HepG2 (cell line): ENCODE results near the gene NKIRAS1. TPM values are rescaled to one million over a fixed set of nuclear protein-coding genes. Genes with fewer than 3 reads are reported as not detected.

Experiments
- ARID3A ChIP-seq: IDR thresholded peaks from 2 replicates; pipeline ENCODE4 v1.6.1; 2012; ENCODE audit warnings: low read depth, low read length, improper control_type of control experiment
- BORCS8-MEF2B ChIP-seq: sonication (generic); formaldehyde crosslinking; IDR thresholded peaks from 2 replicates; pipeline ENCODE4 v1.8.0; 2022; ENCODE audit warnings: mild to moderate bottlenecking, missing genetic modification reagents
- CBX5 ChIP-seq: sonication (generic); formaldehyde crosslinking; IDR thresholded peaks from 2 replicates; pipeline ENCODE4 v1.4.0; 2020; ENCODE audit warnings: missing genetic modification reagents, borderline replicate concordance
- ELF1 ChIP-seq: sonication (generic); formaldehyde crosslinking; IDR thresholded peaks from 2 replicates; pipeline ENCODE4 v1.4.0; 2020; ENCODE audit warnings: missing genetic modification reagents
- ESRRA ChIP-seq: sonication (generic); formaldehyde crosslinking; IDR thresholded peaks from 2 replicates; pipeline ENCODE4 v1.5.1; 2020; ENCODE audit warnings: mild to moderate bottlenecking, low read depth, missing genetic modification reagents
- HMGXB4 ChIP-seq, 2 experiments: sonication (generic) in 1 of 2; formaldehyde crosslinking in 1 of 2; IDR thresholded peaks; 2 replicates each; pipeline versions ENCODE4 v1.4.0 to v1.6.1; 2018 to 2020; ENCODE audit warnings: missing genetic modification reagents in 2 of 2, borderline replicate concordance in 1 of 2, low read depth in 1 of 2, mild to moderate bottlenecking in 1 of 2, missing biosample characterization in 1 of 2
- JUN ChIP-seq: sonication (generic); formaldehyde crosslinking; IDR thresholded peaks from 2 replicates; pipeline ENCODE4 v1.4.0; 2020; ENCODE audit warnings: mild to moderate bottlenecking, missing genetic modification reagents
- KDM4B ChIP-seq: sonication (generic); formaldehyde crosslinking; IDR thresholded peaks from 2 replicates; pipeline ENCODE4 v1.4.0; 2020; ENCODE audit warnings: missing genetic modification reagents
- NCOA1 ChIP-seq: sonication (generic); formaldehyde crosslinking; IDR thresholded peaks from 2 replicates; pipeline ENCODE4 v1.9.0; 2021; ENCODE audit warnings: missing genetic modification reagents
- SRSF4 ChIP-seq: fragments of 200-400 bp; formaldehyde crosslinking; IDR thresholded peaks from one replicate; pipeline ENCODE4 v1.6.1; 2018; ENCODE audit warnings: mild to moderate bottlenecking, low read depth, low read length, moderate library complexity; ENCODE audit not compliant: poor library complexity, severe bottlenecking
- TBX2 ChIP-seq: sonication (generic); formaldehyde crosslinking; IDR thresholded peaks from 2 replicates; pipeline ENCODE4 v1.5.0; 2020; ENCODE audit warnings: missing genetic modification reagents, mild to moderate bottlenecking, borderline replicate concordance
- THAP9 ChIP-seq: sonication (generic); formaldehyde crosslinking; IDR thresholded peaks from 2 replicates; pipeline ENCODE4; 2020; ENCODE audit warnings: missing genetic modification reagents, mild to moderate bottlenecking, borderline replicate concordance
- ZBTB39 ChIP-seq: sonication (generic); formaldehyde crosslinking; IDR thresholded peaks from 2 replicates; pipeline ENCODE4 v1.5.0; 2020; ENCODE audit warnings: missing genetic modification reagents
- ZFYVE20 ChIP-seq: sonication (generic); formaldehyde crosslinking; IDR thresholded peaks from 2 replicates; pipeline ENCODE4 v1.8.0; 2023; ENCODE audit warnings: low read depth, mild to moderate bottlenecking, moderate library complexity, missing genetic modification reagents, borderline replicate concordance
- ZNF274 ChIP-seq: sonication (generic); formaldehyde crosslinking; IDR thresholded peaks from 2 replicates; pipeline ENCODE4 v1.5.1; 2020; ENCODE audit warnings: mild to moderate bottlenecking, missing genetic modification reagents
- ZNF331 ChIP-seq: sonication (generic); formaldehyde crosslinking; IDR thresholded peaks from 2 replicates; pipeline ENCODE4 v1.4.0; 2020; ENCODE audit warnings: missing genetic modification reagents
- ZNF383 ChIP-seq: sonication (generic); formaldehyde crosslinking; IDR thresholded peaks from 2 replicates; pipeline ENCODE4 v1.4.0; 2020; ENCODE audit warnings: missing genetic modification reagents, mild to moderate bottlenecking, borderline replicate concordance
- ZNF572 ChIP-seq: sonication (generic); formaldehyde crosslinking; IDR thresholded peaks from 2 replicates; pipeline ENCODE4 v1.5.1; 2020; ENCODE audit warnings: mild to moderate bottlenecking, missing genetic modification reagents
- ZNF614 ChIP-seq: IDR thresholded peaks from 2 replicates; pipeline ENCODE4 v1.6.1; 2018; ENCODE audit warnings: missing biosample characterization, missing genetic modification reagents, inconsistent platforms, borderline replicate concordance
- ZNF782 ChIP-seq: sonication (generic); formaldehyde crosslinking; IDR thresholded peaks from 2 replicates; pipeline ENCODE4 v1.4.0; 2020; ENCODE audit warnings: missing genetic modification reagents, mild to moderate bottlenecking, borderline replicate concordance
- polyA plus RNA-seq, 8 experiments: library from polyadenylated mRNA; depleted of rRNA in 3 of 8; stranded (reverse) in 7 of 8; unstranded in 1 of 8; fragments of >200 nt; fragmentation: Illumina TruSeq in 4 of 8; extraction: Trizol in 4 of 8; gene quantifications; 2 replicates each; pipeline versions ENCODE4 v1.2.1 to v1.2.3, GENCODE V29; 2011 to 2016; ENCODE audit warnings: low read depth in 4 of 8, missing spikeins in 1 of 8, mixed read lengths in 1 of 8; ENCODE audit not compliant: insufficient read depth in 1 of 8
- total RNA-seq, 5 experiments: library from RNA; depleted of rRNA; stranded (reverse); fragments of >200 nt; fragmentation: Illumina TruSeq; extraction: Trizol; gene quantifications; 2 replicates each; pipeline ENCODE4 v1.2.3, GENCODE V29; 2016; ENCODE audit warnings: low read depth in 1 of 5

NKIRAS1 gene
- total and polyA plus RNA-seq, 2 of the 13 experiments (the other 11 are each of a cell fraction or from before 2014, with no cell fraction given), result 4.3 to 8.0 TPM

GRCh38 chr3:23916886-23917678, at the start of gene NKIRAS1, which contains the start of gene RPL15 (continued):
- peak; percentile 93 to 95 for TF ChIP-seq HMGXB4 (CRISPR knock-in tag; IDR thresholded peaks at IDR 0.05; ENCODE audit: borderline replicate concordance in 1 of 2, low read depth in 1 of 2)
- TF ChIP-seq NCOA1 (CRISPR knock-in tag), result peak; percentile 5; the same call in 1 of the 2 replicates
- peak; percentile 85 for TF ChIP-seq ZNF614 (CRISPR knock-in tag)
- TF ChIP-seq ZNF274 (CRISPR knock-in tag), result peak; percentile 95
- TF ChIP-seq CBX5 (CRISPR knock-in tag), result peak; percentile 60
- TF ChIP-seq ESRRA (CRISPR knock-in tag), result no peak
- TF ChIP-seq ELF1 (CRISPR knock-in tag), result peak; percentile 87
- TF ChIP-seq ZFYVE20 (CRISPR knock-in tag), result 0 out of 2 replicates have a peak, but pooled peaks have one; percentile 64
- TF ChIP-seq THAP9 (CRISPR knock-in tag), result peak; percentile 68; the same call in 1 of the 2 replicates
- TF ChIP-seq SRSF4, result no peak
- no peak for TF ChIP-seq ARID3A
- TF ChIP-seq KDM4B (CRISPR knock-in tag), result peak; percentile 83; the same call in 1 of the 2 replicates
- TF ChIP-seq ZNF572, result peak; percentile 87; the same call in 1 of the 2 replicates
- no peak for TF ChIP-seq ZNF782
- TF ChIP-seq ZBTB39 (CRISPR knock-in tag), result 0 out of 2 replicates have a peak, but pooled peaks have one; percentile 18
- peak; percentile 89 for TF ChIP-seq BORCS8-MEF2B
- peak; percentile 89 for TF ChIP-seq ZNF331 (CRISPR knock-in tag)
- no peak; the same call in 1 of the 2 replicates for TF ChIP-seq JUN (CRISPR knock-in tag)
- TF ChIP-seq TBX2 (CRISPR knock-in tag), result peak; percentile 92
- TF ChIP-seq ZNF383 (CRISPR knock-in tag), result no peak
